GM20000 (cell line): ENCODE data around the gene ATXN7L1.

Experiments
- DNase-seq: peaks from one replicate; pipeline ENCODE4 v3.0.0; 2012; ENCODE audit warnings: low spot score
- TF ChIP-seq, protein P1 (sequence below): IDR thresholded peaks from 2 replicates; pipeline ENCODE4 v1.5.1; 2012; ENCODE audit warnings: mild to moderate bottlenecking, control low read depth; ENCODE audit errors: extremely low read depth, missing control alignments

The ATXN7L1 gene

DNA sequence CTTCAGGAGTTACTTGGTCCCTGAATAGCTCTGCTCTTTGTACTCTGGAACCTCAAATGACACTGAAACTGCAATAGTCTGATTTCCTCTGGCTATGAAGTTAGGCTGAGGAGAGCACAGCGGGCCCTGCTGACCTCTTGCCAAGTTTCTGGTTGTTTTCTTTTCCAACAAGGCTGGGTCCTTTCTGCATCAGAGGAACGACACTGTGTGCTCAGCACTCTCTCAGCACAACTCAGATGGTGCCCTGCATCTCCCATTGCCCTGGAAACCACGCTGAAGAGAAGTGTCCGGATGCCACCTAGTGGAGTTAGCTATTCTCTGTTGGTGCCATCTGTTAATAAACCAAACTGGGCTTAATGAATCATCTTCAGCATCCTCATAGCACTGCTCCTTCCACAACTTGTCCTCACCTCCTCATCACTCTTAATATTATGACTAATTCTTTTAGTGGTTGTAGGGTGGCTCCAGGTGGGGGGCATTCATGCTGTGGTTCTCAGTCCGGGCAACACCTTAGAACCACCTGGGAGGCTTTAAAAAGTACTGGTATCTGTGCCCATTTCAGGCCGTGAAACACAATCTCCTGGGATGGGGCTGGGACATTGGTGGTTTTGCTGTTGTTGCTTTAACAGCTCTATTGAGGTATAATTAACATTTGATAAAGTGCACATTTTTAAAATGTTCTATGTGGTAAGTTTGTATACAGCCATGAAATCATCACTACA, 286.9 kb downstream of the ATXN7L1 start:
- peak; percentile 76 for DNase-seq
- TF ChIP-seq, protein P1, sequence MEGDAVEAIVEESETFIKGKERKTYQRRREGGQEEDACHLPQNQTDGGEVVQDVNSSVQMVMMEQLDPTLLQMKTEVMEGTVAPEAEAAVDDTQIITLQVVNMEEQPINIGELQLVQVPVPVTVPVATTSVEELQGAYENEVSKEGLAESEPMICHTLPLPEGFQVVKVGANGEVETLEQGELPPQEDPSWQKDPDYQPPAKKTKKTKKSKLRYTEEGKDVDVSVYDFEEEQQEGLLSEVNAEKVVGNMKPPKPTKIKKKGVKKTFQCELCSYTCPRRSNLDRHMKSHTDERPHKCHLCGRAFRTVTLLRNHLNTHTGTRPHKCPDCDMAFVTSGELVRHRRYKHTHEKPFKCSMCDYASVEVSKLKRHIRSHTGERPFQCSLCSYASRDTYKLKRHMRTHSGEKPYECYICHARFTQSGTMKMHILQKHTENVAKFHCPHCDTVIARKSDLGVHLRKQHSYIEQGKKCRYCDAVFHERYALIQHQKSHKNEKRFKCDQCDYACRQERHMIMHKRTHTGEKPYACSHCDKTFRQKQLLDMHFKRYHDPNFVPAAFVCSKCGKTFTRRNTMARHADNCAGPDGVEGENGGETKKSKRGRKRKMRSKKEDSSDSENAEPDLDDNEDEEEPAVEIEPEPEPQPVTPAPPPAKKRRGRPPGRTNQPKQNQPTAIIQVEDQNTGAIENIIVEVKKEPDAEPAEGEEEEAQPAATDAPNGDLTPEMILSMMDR = peak; percentile 42

DNA sequence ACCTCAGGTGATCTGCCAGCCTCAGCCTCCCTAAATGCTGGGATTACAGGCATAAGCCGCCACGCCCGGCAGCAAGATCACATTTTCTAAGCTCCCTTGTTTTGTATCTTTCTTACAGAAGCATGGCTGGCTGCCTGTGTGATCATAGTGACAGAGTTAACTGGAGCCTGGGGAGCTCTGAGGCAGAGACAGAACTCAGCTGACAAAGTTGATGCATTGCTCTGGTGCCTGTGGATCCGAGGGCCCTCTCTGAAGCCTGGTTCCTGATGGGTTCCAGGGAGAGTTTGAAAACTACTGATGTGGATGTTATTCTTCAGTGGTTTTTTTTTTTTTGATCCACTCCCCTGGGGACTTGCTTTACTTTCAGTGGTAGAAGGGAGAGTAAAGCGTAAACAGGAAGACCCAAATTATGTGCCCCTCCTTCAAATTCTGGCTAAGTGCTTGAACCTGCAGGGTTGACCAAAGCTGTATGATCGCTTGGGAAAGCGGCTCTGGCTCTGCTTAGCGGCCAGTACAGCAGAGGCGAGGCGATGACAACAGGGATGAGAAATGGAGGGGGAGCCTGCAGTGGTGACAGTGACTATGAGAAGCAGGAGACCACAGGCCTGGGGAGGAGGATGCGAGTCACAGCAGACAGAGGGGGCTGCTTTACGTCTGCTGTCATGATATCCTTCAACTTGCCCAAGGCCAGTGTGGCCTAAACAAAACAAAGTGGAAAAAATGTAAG, 288.3 kb downstream of the ATXN7L1 start:
- peak; percentile 34 for DNase-seq
- TF ChIP-seq, protein P1 = no peak

DNA sequence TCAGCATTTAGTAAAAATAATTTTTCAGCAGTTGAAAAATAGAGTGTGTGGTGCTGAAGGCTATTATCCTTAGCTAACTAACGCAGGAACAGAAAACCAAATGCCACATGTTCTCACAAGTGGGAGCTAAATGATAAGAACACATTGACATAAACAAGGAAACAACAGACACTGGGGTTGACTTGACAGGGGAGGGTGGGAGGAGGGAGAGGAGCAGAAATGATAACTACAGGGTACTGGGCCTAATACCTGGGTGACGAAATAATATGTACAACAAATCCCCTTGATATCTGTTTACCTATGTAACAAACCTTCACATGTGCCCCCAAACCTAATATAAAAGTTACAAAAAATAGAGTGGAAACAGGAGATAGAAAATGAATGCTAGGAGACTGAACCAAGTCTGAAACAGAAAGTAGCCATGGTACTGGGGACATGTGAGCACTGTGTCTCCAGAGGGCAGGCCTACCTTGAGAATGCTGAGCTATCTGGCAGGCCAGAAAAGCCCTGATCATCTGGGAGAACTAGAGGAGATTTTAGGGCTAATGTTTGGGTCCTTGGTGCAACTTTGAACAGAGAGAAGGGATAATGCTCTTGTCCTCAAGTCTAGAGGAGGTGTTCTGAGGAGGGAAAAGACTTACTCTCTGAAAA, 290.4 kb downstream of the ATXN7L1 start:
- TF ChIP-seq, protein P1 = no peak
- peak; percentile 51 for DNase-seq

DNA sequence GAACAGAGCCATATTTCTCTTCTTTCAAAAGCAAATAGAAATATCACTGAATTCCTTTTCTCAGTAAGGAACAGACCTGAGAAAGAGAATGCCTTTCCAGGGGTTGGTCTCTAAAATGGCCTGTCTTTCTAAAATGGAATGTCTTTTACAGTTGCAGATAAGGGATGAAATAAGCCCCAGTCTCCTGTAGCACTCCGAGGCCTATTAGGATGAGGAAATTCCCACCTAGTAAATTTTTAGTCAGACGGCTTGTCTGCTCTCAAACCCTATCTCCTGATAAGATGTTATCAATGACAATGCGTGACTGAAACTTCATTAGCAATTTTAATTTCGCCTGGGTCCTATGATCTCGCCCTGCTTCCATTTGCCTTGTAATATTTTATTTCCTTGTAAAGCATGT, 292.2 kb downstream of the ATXN7L1 start:
- DNase-seq = no peak
- TF ChIP-seq, protein P1 = no peak

DNA sequence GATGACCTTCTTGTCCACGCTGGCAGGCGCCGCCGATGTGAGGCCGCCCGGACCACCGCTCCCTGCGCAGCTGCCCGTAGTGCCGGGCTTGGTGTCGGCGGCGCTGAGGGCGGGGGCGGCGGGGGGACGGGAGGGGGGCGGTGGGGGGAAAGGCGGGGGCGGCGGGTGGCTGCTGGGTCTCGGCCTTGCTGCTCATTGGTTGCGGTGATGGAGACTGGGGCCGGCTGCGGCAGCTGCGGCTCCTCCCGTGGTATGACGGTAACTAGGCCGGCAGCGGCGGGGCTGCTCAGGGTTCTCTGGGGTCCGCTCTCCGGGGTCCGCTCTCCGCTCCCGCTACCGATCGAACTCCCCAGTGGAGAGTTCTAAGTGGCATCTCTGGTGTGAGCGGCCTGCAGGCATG, 293.3 kb downstream of the ATXN7L1 start:
- DNase-seq = no peak
- TF ChIP-seq, protein P1 = no peak

DNA sequence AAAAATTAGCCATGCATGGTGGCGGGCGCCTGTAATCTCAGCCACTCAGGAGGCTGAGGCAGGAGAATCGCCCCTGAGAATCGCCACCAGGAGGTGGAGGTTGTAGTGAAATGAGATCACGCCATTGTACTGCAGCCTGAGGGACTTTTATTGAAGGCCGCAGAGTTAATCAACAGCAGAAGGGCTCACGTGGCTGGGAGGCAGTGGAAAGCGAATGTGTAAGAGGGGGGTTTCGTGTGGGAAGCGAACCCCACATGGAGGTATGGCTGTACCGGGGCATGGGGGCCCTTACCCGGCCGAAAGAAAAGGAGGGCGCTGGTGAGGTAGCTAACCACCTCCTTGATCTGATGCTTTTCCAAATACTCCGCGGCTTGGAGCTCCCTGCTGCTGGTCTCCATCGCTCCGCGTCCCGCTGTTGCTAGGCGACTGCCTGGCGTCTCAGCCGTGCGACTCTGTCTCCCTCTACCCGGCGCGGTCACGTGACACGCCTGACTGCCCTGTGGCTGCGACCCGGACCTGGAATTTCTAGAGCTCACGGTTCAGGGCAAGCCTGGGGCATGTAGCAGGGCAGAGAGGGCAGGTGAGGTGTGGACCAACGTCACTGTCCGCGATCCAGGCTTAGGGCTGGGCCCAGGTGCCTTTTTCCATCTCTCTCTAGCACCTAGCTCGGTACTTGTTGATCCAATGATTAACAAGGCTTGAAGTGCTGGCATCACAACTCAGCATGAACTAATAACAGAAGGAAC, 295.2 kb downstream of the ATXN7L1 start, which contains the start of gene EFCAB10:
Gene EFCAB10, minus strand, starts transcription at position 428 of the 746 bp plus-strand sequence. Its CDS starts 30 bp downstream, at position 398.
- TF ChIP-seq, protein P1 = no peak
- peak; percentile 76 for DNase-seq
